ENCODE data around the gene UFSP2.

- no peak for TF ChIP-seq CTCF (IDR thresholded peaks at IDR 0.05)
- no peak for TF ChIP-seq POLR2A (IDR thresholded peaks at IDR 0.05)
These were observed 66.8 kb downstream of the UFSP2 start for GRCh38 chr4:185358959-185359358.

All from heart left ventricle (tissue), 13 donors.